PFSK-1 (cell line): ENCODE data around the gene ARPC5.

Experiments
- POLR2AphosphoS5 ChIP-seq: IDR thresholded peaks from 2 replicates; pipeline ENCODE4 v1.6.1; 2012; ENCODE audit warnings: low read depth, mild to moderate bottlenecking, control low read depth, low read length, moderate library complexity
- REST ChIP-seq, 2 experiments: IDR thresholded peaks; 2 replicates each; pipeline versions ENCODE4 v1.6.1 to v1.8.0; 2011 to 2012; ENCODE audit warnings: low read depth in 2 of 2, low read length in 2 of 2, control low read depth in 1 of 2, inconsistent platforms in 1 of 2, mild to moderate bottlenecking in 1 of 2, moderate library complexity in 1 of 2; ENCODE audit not compliant: insufficient read depth in 1 of 2
- TAF1 ChIP-seq: IDR thresholded peaks from 2 replicates; pipeline ENCODE4 v1.6.1; 2012; ENCODE audit warnings: low read length, control low read depth, borderline replicate concordance; ENCODE audit not compliant: insufficient read depth

GRCh38 chr1:183589384-183589783 lies 46.2 kb downstream of the ARPC5 start:
- TF ChIP-seq TAF1 (no peak), POLR2AphosphoS5 (no peak), REST (IDR thresholded peaks at IDR 0.05; ENCODE audit: insufficient read depth in 1 of 2, low read depth in 2 of 2, low read length in 2 of 2) (no peak)
